KMS-11 (cell line): ENCODE results near the gene EEFSEC.

Source experiments
- H2AFZ ChIP-seq: fragments of 200-600 bp; sonication (generic); 2 replicates; pipeline ENCODE4 v1.6.1; 2016; ENCODE audit warnings: antibody characterized with exemption, mixed run types, low read depth
- H3K27ac ChIP-seq: fragments of 200-600 bp; sonication (generic); 2 replicates; pipeline ENCODE4 v1.6.1; 2016; ENCODE audit warnings: mild to moderate bottlenecking, mixed run types
- H3K27me3 ChIP-seq: fragments of 200-600 bp; sonication (generic); 2 replicates; pipeline ENCODE4 v1.6.1; 2017; ENCODE audit warnings: mild to moderate bottlenecking, low read depth, mixed run types, moderate library complexity; ENCODE audit not compliant: insufficient read depth
- H3K36me3 ChIP-seq: fragments of 200-600 bp; sonication (generic); 2 replicates; pipeline ENCODE4 v1.6.1; 2017; ENCODE audit warnings: mild to moderate bottlenecking, mixed run types; ENCODE audit not compliant: insufficient read depth
- H3K4me1 ChIP-seq: fragments of 200-600 bp; sonication (generic); 2 replicates; pipeline ENCODE4 v1.6.1; 2016; ENCODE audit warnings: mild to moderate bottlenecking, low read depth, mixed run types; ENCODE audit not compliant: poor library complexity, severe bottlenecking
- H3K4me2 ChIP-seq: fragments of 200-600 bp; sonication (generic); 2 replicates; pipeline ENCODE4 v1.7.0; 2016; ENCODE audit warnings: mild to moderate bottlenecking, mixed run types
- H3K4me3 ChIP-seq: fragments of 200-600 bp; sonication (generic); IDR thresholded peaks from 2 replicates; pipeline ENCODE4 v1.6.1; 2017; ENCODE audit warnings: low read depth, low read length, mixed read lengths; ENCODE audit not compliant: insufficient read depth
- H3K79me2 ChIP-seq: fragments of 200-600 bp; sonication (generic); 2 replicates; pipeline ENCODE4 v1.6.1; 2016; ENCODE audit warnings: low read depth, mixed run types; ENCODE audit not compliant: insufficient read depth
- H3K9ac ChIP-seq: fragments of 200-600 bp; sonication (generic); 2 replicates; pipeline ENCODE4 v1.6.1; 2016; ENCODE audit warnings: mild to moderate bottlenecking, mixed run types
- H4K20me1 ChIP-seq: fragments of 200-600 bp; sonication (generic); 2 replicates; pipeline ENCODE4 v1.6.1; 2016; ENCODE audit warnings: mild to moderate bottlenecking, mixed run types; ENCODE audit not compliant: insufficient read depth
- TF ChIP-seq, protein P1 (sequence below): fragments of 200-600 bp; sonication (generic); conservative IDR thresholded peaks from 2 replicates; pipeline ENCODE4 v1.6.1; 2017; ENCODE audit warnings: low read depth, mild to moderate bottlenecking, antibody characterized with exemption, low read length, moderate library complexity, mixed read lengths

Gene EEFSEC

DNA sequence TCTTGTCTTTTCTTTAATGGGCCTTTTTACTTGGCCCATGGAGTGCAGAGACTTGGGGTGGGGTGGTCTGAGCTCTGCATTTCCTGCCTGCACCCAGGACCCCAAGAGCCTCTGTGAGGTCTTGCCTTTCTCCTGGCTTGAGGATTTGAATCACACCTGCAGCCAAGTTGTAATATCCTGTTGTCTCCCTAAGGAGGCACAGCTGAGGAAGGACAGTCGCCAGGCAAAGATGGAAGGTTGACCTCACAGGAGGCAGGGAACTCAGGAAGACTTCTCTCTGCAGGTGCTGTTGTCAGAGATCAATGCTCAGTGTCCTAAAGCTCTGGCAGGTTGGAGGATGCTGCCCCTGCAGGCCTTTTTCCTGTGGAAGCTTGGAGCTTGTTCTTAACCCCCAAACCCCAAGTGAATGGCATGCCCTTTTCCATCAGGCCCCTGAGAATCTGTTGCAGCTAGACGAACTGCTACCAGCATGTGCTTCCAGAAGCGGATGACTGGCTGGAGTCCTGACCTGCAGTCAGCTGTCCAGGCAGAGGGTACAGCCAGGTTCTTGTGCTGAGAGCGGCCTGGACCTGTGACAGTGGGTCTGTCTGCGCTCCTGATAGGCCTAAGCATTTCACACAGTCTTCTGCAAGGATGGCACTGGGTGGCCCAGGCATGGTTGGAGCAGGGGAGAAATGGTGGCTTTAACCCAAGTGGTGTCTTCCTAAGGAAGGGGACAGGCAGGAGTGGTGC lies 120.0 kb downstream of the EEFSEC start:
- no peak overlapping the region for H2AFZ ChIP-seq
- no peaks in the 10 kb centered on the region for H3K27me3 ChIP-seq
- H3K4me1 ChIP-seq = no peaks in the 10 kb centered on the region
- H3K4me2 ChIP-seq = no peak overlapping the region
- no peaks in the 10 kb centered on the region for H3K79me2 ChIP-seq
- H3K27ac ChIP-seq = no peak overlapping the region
- no peaks in the 10 kb centered on the region for H3K36me3 ChIP-seq
- H3K9ac ChIP-seq = no peak overlapping the region
- TF ChIP-seq, protein P1, sequence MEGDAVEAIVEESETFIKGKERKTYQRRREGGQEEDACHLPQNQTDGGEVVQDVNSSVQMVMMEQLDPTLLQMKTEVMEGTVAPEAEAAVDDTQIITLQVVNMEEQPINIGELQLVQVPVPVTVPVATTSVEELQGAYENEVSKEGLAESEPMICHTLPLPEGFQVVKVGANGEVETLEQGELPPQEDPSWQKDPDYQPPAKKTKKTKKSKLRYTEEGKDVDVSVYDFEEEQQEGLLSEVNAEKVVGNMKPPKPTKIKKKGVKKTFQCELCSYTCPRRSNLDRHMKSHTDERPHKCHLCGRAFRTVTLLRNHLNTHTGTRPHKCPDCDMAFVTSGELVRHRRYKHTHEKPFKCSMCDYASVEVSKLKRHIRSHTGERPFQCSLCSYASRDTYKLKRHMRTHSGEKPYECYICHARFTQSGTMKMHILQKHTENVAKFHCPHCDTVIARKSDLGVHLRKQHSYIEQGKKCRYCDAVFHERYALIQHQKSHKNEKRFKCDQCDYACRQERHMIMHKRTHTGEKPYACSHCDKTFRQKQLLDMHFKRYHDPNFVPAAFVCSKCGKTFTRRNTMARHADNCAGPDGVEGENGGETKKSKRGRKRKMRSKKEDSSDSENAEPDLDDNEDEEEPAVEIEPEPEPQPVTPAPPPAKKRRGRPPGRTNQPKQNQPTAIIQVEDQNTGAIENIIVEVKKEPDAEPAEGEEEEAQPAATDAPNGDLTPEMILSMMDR = no peak
- no peak overlapping the region for H3K4me3 ChIP-seq
- no peaks in the 10 kb centered on the region for H4K20me1 ChIP-seq

DNA sequence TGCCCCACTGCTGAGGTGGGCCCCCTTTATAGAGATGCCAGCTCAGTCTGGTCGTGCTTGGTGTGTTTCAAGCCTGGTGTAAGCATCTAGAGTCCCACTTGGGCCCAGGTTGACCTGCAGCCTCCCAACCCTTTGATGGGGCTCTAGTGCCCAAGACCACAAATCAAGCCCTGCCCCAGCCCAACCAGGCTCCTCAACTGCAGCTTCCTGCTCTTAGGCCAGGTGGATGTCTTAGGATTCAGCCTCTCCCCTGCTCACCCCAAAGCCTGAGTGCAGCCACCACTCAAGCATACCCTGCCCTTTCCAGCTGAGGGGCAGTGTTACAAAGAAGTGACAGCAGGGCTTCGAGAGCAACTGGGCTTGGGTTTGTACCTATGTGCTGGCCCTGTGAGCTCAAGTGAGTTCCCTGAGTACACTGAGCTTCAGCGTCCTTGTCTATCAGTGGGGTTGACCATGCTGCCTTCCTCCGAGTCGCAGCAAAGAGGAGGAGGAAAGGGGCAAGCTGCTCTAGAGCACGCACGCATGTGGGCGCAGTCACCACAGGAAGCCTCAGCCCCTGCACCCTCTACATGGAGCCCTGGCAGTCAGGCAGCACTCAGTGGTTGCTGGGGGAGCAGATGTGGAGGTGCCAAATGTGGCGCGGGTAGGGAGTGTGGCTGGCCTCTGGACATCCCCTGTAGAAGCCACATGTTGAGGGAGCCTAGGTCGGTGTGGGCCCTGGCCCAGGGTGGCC lies 120.7 kb downstream of the EEFSEC start:
- TF ChIP-seq, protein P1 = no peak
- Histone ChIP-seq H3K9ac (no peak overlapping the region), H3K27me3 (no peaks in the 10 kb centered on the region), H2AFZ (no peak overlapping the region), H3K27ac (no peak overlapping the region), H4K20me1 (no peaks in the 10 kb centered on the region), H3K4me2 (no peak overlapping the region), H3K36me3 (no peaks in the 10 kb centered on the region), H3K4me1 (no peaks in the 10 kb centered on the region), H3K79me2 (no peaks in the 10 kb centered on the region), H3K4me3 (no peak overlapping the region)

DNA sequence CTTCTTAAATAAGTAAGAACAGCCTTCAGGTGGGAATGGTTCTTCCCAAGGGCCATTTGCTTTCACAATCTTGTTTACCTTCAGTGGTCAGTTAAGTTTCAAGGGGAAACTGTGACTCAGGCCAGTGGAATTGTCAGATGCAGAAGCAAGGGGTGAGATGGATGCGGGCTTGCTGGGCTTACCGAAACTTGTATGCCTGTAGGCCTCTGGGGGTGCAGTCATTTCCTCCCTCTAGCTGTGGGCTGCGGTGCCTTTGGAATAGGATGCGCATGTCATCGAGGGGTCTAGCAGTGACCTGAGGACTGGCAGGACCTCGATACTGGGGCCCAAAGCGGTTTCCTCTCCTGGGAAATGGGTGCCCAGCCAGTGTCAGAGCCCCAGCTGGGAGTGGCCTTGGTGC lies 121.6 kb downstream of the EEFSEC start:
- Histone ChIP-seq H3K79me2 (no peaks in the 10 kb centered on the region), H3K27ac (no peak overlapping the region)
- TF ChIP-seq, protein P1 = no peak

DNA sequence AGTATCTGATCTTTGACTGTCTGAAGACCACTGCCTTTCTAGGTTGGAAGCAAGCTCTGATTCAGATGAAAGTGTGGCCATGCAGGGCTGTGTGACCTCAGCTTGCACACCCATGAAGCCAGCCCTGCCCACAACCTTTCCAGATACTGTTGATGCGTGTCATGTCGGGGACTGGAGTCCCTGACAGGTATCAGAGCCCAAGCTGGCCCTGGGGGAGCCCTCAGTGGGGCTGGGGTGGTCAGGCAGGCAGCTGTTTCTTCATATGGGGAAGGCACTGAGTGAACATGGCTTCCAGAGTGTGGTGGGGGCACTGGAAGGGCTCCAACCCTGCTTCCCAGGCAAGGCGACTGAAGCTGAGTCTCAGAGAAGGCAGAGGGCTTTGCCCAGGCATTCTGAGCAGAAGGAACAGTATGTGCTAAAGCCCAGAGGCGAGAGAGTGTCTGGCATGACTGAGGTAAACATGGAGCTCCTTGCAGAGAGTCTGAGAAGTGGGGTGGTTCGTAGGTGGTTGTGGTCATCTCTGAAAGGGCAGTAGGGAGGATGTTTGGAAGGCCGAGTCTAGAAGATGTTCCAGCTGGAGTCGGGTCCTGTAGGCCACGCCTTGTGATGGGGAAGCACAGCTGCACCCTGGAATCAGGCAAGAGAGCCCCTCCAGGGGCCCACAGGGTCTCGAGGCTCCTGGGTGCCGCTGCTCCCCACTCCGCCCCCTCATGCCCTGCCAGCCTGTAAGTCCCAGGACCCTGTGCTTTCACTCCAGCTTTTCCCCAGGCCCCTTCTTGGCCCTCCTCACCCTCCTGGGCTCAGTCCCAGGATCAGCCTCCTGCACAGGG lies 122.2 kb downstream of the EEFSEC start:
- Histone ChIP-seq H3K4me3 (no peak overlapping the region), H3K36me3 (no peaks in the 10 kb centered on the region), H3K27ac (no peak overlapping the region), H2AFZ (no peak overlapping the region), H3K79me2 (no peaks in the 10 kb centered on the region), H3K27me3 (no peaks in the 10 kb centered on the region), H4K20me1 (no peaks in the 10 kb centered on the region), H3K9ac (no peak overlapping the region), H3K4me1 (no peaks in the 10 kb centered on the region), H3K4me2 (no peak overlapping the region)
- TF ChIP-seq, protein P1 = no peak

More for the DNA sequence above, 121.6 kb downstream of the EEFSEC start:
- no peak overlapping the region for H3K9ac ChIP-seq
- no peak overlapping the region for H2AFZ ChIP-seq
- no peaks in the 10 kb centered on the region for H3K27me3 ChIP-seq
- H3K36me3 ChIP-seq = no peaks in the 10 kb centered on the region
- H3K4me1 ChIP-seq = no peaks in the 10 kb centered on the region
- H3K4me2 ChIP-seq = no peak overlapping the region
- H4K20me1 ChIP-seq = no peaks in the 10 kb centered on the region
- H3K4me3 ChIP-seq = no peak overlapping the region
